Measurements from ENCODE around the gene TRMT61B.

DNA sequence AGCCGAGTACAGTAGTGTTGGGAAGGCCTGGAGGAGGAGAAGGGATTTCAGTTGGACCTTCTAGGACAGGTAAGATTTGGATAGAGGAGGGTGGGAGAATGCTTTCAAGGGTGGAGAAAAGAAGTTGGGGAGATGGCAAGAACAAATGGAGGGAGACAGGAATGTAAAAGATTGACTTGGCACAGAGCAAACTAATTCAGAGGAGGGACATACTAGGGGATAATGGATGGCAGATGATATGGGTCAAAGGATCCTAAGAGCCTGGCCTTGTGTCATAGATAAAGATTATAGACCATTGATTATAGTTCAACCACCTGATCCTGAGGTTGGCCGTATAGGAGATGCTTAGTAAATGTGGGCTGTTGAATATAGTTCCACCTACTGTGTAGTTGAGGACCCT lies 36.7 kb upstream of the TRMT61B start:
- TF ChIP-seq IKZF3 (tag by site-specific recombination; IDR thresholded peaks at IDR 0.05) (no peak), ZNF274 (IDR thresholded peaks at IDR 0.05; ENCODE audit: low read length) (no peak), ZNF274 (tag by site-specific recombination; IDR thresholded peaks at IDR 0.05; ENCODE audit: borderline replicate concordance) (no peak)
- TF ChIP-seq, protein P1, sequence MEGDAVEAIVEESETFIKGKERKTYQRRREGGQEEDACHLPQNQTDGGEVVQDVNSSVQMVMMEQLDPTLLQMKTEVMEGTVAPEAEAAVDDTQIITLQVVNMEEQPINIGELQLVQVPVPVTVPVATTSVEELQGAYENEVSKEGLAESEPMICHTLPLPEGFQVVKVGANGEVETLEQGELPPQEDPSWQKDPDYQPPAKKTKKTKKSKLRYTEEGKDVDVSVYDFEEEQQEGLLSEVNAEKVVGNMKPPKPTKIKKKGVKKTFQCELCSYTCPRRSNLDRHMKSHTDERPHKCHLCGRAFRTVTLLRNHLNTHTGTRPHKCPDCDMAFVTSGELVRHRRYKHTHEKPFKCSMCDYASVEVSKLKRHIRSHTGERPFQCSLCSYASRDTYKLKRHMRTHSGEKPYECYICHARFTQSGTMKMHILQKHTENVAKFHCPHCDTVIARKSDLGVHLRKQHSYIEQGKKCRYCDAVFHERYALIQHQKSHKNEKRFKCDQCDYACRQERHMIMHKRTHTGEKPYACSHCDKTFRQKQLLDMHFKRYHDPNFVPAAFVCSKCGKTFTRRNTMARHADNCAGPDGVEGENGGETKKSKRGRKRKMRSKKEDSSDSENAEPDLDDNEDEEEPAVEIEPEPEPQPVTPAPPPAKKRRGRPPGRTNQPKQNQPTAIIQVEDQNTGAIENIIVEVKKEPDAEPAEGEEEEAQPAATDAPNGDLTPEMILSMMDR (tag by site-specific recombination; IDR thresholded peaks at IDR 0.05) = no peak

Data from HEK293 (cell line).